AG04450 (cell line): ENCODE measurements around the gene NUFIP2. TPM values are rescaled to one million over a fixed set of nuclear protein-coding genes. Genes with fewer than 3 reads are reported as not detected.

Experiments
- CTCF ChIA-PET: fragments of 300-600, 350-600 bp; formaldehyde crosslinking; extraction: SDS; loops from one replicate; lab custom pipeline; 2022; ENCODE audit warnings: antibody characterized with exemption, inconsistent platforms; lab: Charles Lee
- POLR2A ChIA-PET: fragments of 350-600 bp; formaldehyde crosslinking; extraction: SDS; loops from one replicate; lab custom pipeline; 2021; ENCODE audit warnings: antibody characterized with exemption, inconsistent platforms; lab: Yijun Ruan, JAX
- DNase-seq: peaks from one replicate; pipeline ENCODE4 v3.0.0-alpha.2; 2011; ENCODE audit warnings: low read depth, low spot score
- H3K27ac ChIP-seq: one replicate; pipeline ENCODE4 v1.5.1; 2012; ENCODE audit warnings: low read depth, low read length, control low read depth
- H3K27me3 ChIP-seq: one replicate; pipeline ENCODE4 v1.6.0; 2012; ENCODE audit warnings: low read length; ENCODE audit not compliant: control insufficient read depth, insufficient read depth
- H3K4me3 ChIP-seq: 2 replicates; pipeline ENCODE4 v1.5.1; 2011; ENCODE audit warnings: mild to moderate bottlenecking, low read depth, low read length, control low read depth
- H3K9me3 ChIP-seq: 2 replicates; pipeline ENCODE4 v1.5.1; 2012; ENCODE audit warnings: low read length; ENCODE audit not compliant: control insufficient read depth, insufficient read depth
- CTCF ChIP-seq: IDR thresholded peaks from 2 replicates; pipeline ENCODE4 v1.5.1; 2011; ENCODE audit warnings: low read depth, low read length, control low read depth, inconsistent platforms
- polyA plus RNA-seq: library from polyadenylated mRNA; depleted of rRNA; stranded (reverse); fragments of >200 nt; gene quantifications from 2 replicates; pipeline ENCODE4 v1.2.3, GENCODE V29; 2011

The NUFIP2 gene
- polyA plus RNA-seq, 1 experiment = 14.7 TPM

DNA sequence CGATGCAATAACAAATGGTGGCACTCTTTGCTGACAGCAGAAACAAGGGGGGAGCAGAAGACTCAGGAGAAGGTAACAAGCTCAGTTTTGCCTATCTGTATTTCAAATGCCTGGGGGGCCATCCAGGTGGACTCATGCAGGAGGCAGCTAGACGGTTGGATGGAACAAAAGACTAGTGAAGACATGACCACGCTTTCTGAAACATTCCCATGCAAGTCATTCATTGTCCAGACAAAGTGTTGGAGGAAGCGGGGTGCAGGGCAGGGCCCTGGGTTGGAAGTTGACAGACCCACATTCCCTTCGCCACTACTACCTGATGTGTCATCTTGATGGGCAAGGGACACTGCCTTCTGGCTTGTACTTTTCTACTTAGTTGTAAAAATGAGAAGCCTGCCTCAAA lies 77.1 kb downstream of the NUFIP2 start:
- Histone ChIP-seq H3K27me3 (no peaks in the 10 kb centered on the region), H3K9me3 (no peaks in the 10 kb centered on the region), H3K4me3 (no peak overlapping the region), H3K27ac (no peak overlapping the region)
- no peak for DNase-seq
- ChIA-PET CTCF (interaction anchor here (0.6 to 7.2 kb wide), 8 partner anchors 32 to 105 kb away, joined by 3 to 158 read pairs (median 6); partner anchors contain the start of gene MYO18A), POLR2A (no interaction called here)
- no peak for TF ChIP-seq CTCF

DNA sequence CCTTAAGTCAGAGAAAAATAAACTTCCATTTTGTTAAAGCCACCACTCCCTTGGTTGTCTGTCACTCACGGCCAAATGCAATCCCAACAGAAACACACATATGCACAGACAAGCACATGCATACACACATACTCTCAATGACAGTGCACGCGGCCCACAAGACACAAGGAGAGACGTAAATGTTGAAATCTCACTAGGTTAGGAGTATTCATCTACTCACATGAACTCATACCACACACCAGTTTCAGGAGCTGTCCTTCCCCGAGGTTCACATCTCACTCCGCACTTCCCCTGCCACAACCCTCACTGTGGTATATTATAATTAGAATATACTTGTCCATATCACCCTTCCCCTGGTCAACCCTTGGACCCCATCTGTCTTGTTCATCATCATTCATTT lies 77.8 kb downstream of the NUFIP2 start:
- Histone ChIP-seq H3K9me3 (no peaks in the 10 kb centered on the region), H3K27me3 (no peaks in the 10 kb centered on the region), H3K4me3 (no peak overlapping the region), H3K27ac (no peak overlapping the region)
- DNase-seq = no peak
- ChIA-PET CTCF (interaction anchor here (0.7 to 7.2 kb wide), 5 partner anchors 36 to 100 kb away, joined by 3 to 158 read pairs (median 8); partner anchors contain the start of gene MYO18A), POLR2A (no interaction called here)
- no peak for TF ChIP-seq CTCF

GRCh38 chr17:29215717-29216116 lies 78.2 kb downstream of the NUFIP2 start:
- Histone ChIP-seq H3K27ac (no peak overlapping the region), H3K27me3 (no peaks in the 10 kb centered on the region), H3K4me3 (no peak overlapping the region), H3K9me3 (no peaks in the 10 kb centered on the region)
- DNase-seq = no peak
- no peak for TF ChIP-seq CTCF
- ChIA-PET CTCF (interaction anchor here (0.5 to 7.2 kb wide), 4 partner anchors 19 to 92 kb away, joined by 3 to 158 read pairs (median 3); no protein-coding TSS in a partner anchor), POLR2A (no interaction called here)

- TF ChIP-seq CTCF = no peak
- Histone ChIP-seq H3K27me3 (no peaks in the 10 kb centered on the region), H3K9me3 (no peaks in the 10 kb centered on the region), H3K27ac (no peak overlapping the region), H3K4me3 (no peak overlapping the region)
- ChIA-PET CTCF (interaction anchor here (0.5 to 7.2 kb wide), 4 partner anchors 20 to 91 kb away, joined by 3 to 158 read pairs (median 3); no protein-coding TSS in a partner anchor), POLR2A (no interaction called here)
- DNase-seq = no peak
Observed at GRCh38 chr17:29215174-29215573, 78.8 kb downstream of the NUFIP2 start.

GRCh38 chr17:29214215-29215146 lies 79.5 kb downstream of the NUFIP2 start:
- ChIA-PET POLR2A (no interaction called here), CTCF (interaction anchor here (0.5 to 7.2 kb wide), 2 partner anchors 20 to 67 kb away, joined by 3 to 158 read pairs; no protein-coding TSS in a partner anchor)
- DNase-seq = no peak
- no peak for TF ChIP-seq CTCF
- no peak overlapping the region for H3K27ac ChIP-seq
- H3K9me3 ChIP-seq = no peaks in the 10 kb centered on the region
- H3K4me3 ChIP-seq = no peak overlapping the region
- no peaks in the 10 kb centered on the region for H3K27me3 ChIP-seq
